HepG2 (cell line): Measurements from ENCODE around the gene TUBG2. TPM values are rescaled to one million over a fixed set of nuclear protein-coding genes. Genes with fewer than 3 reads are reported as not detected.

Experiments
- ATAC-seq: fragments of 200-7000 bp; cut with Tn5 transposase; 3 replicates; pipeline ENCODE4 v1.9.1; 2020; ENCODE audit warnings: mild to moderate bottlenecking, moderate library complexity
- BruUV-seq: library from RNA; stranded (reverse); fragments of 400-500 nt; replicated peaks from 2 replicates; lab custom pipeline; 2021; lab: Mats Ljungman, UMichigan
- CTCF ChIA-PET: fragments of 300-600 bp; formaldehyde crosslinking; extraction: SDS; loops from one replicate; lab custom pipeline; 2021; ENCODE audit warnings: low total read pairs, inconsistent platforms, low intra/inter-chr PET ratio; lab: Yijun Ruan, JAX
- POLR2A ChIA-PET: fragments of 350-600 bp; sonication (Branson Sonifier 250); formaldehyde crosslinking; loops from one replicate; lab custom pipeline; 2020; ENCODE audit warnings: antibody characterized with exemption, inconsistent platforms; lab: Yijun Ruan, JAX
- DNase-seq: peaks from one replicate; pipeline ENCODE4 v3.0.0-alpha.2; 2015; ENCODE audit warnings: low spot score
- FAIRE-seq: peaks from 3 replicates; lab custom pipeline; 2011; peaks lifted over from hg19 to GRCh38; lab: Jason Lieb, UNC
- H2AFZ ChIP-seq: one replicate; pipeline ENCODE4 v1.6.1; 2011; ENCODE audit warnings: low read length, inconsistent platforms
- H3K27ac ChIP-seq: fragments of 300-600 bp; 3 replicates; pipeline ENCODE4 v1.8.0; 2011; ENCODE audit warnings: mixed run types, mild to moderate bottlenecking, mixed read lengths, low read length, inconsistent platforms; ENCODE audit not compliant: insufficient read depth; ENCODE audit errors: extremely low read length
- H3K27me3 ChIP-seq, 2 experiments: fragments of 200-600 bp in 1 of 2; 2 replicates in 1 of 2; 3 replicates in 1 of 2; pipeline versions ENCODE4 v1.6.0 to v1.8.0; 2011; ENCODE audit warnings: low read length in 2 of 2, mild to moderate bottlenecking in 2 of 2, moderate library complexity in 2 of 2, inconsistent platforms in 1 of 2; ENCODE audit not compliant: insufficient read depth in 2 of 2, control insufficient read depth in 1 of 2
- H3K36me3 ChIP-seq, 2 experiments: fragments of 200-600 bp in 1 of 2; replicated peaks in 1 of 2; 2 replicates in 1 of 2; 3 replicates in 1 of 2; pipeline versions ENCODE4 v1.5.1 to v1.8.0; 2011; ENCODE audit warnings: low read length in 2 of 2, inconsistent platforms in 1 of 2; ENCODE audit not compliant: insufficient read depth in 2 of 2, control insufficient read depth in 1 of 2
- H3K4me1 ChIP-seq: 2 replicates; pipeline ENCODE4 v1.5.1; 2012; ENCODE audit warnings: low read length, inconsistent platforms; ENCODE audit not compliant: insufficient read depth
- H3K4me2 ChIP-seq: 2 replicates; pipeline ENCODE4 v1.6.0; 2011; ENCODE audit warnings: low read depth, low read length, inconsistent platforms
- H3K4me3 ChIP-seq, 3 experiments: fragments of 200-600 bp in 1 of 3; sonication (generic), shearing (Covaris generic) in 1 of 3; replicated peaks in 1 of 3; 2 replicates each; pipeline ENCODE4 v1.5.1; 2011 to 2016; ENCODE audit warnings: low read length in 3 of 3, inconsistent platforms in 2 of 3, low read depth in 2 of 3, mild to moderate bottlenecking in 2 of 3, control low read depth in 1 of 3, mixed read lengths in 1 of 3; ENCODE audit not compliant: insufficient read depth in 1 of 3
- H3K79me2 ChIP-seq: one replicate; pipeline ENCODE4 v1.6.1; 2011; ENCODE audit warnings: low read length, inconsistent platforms; ENCODE audit not compliant: insufficient read depth
- H3K9ac ChIP-seq: 2 replicates; pipeline ENCODE4 v1.6.0; 2011; ENCODE audit warnings: mild to moderate bottlenecking, low read depth, low read length, inconsistent platforms; ENCODE audit not compliant: insufficient read depth
- H3K9me3 ChIP-seq: 2 replicates; pipeline ENCODE4 v1.5.1; 2012; ENCODE audit warnings: mild to moderate bottlenecking, low read length
- H4K20me1 ChIP-seq: 2 replicates; pipeline ENCODE4 v1.6.0; 2011; ENCODE audit warnings: inconsistent platforms, mild to moderate bottlenecking, low read length, moderate library complexity; ENCODE audit not compliant: insufficient read depth
- JARID2 ChIP-seq: sonication (generic); formaldehyde crosslinking; IDR thresholded peaks from 2 replicates; pipeline ENCODE4 v1.8.1; 2023; ENCODE audit warnings: missing genetic modification reagents, inconsistent platforms; ENCODE audit not compliant: insufficient replicate concordance
- MXD1 ChIP-seq: sonication (generic); formaldehyde crosslinking; IDR thresholded peaks from 2 replicates; pipeline ENCODE4 v1.4.0; 2020; ENCODE audit warnings: mild to moderate bottlenecking, missing genetic modification reagents
- PAX8 ChIP-seq: sonication (generic); formaldehyde crosslinking; IDR thresholded peaks from 2 replicates; pipeline ENCODE4 v1.8.0; 2022; ENCODE audit warnings: mild to moderate bottlenecking, missing genetic modification reagents, borderline replicate concordance
- XRCC5 ChIP-seq: fragments of 200-400 bp; formaldehyde crosslinking; optimal IDR thresholded peaks from 2 replicates; pipeline ENCODE3; 2017; ENCODE audit warnings: mild to moderate bottlenecking, low read length
- ZBTB38 ChIP-seq: sonication (generic); formaldehyde crosslinking; IDR thresholded peaks from 2 replicates; pipeline ENCODE4 v1.5.1; 2020; ENCODE audit warnings: mild to moderate bottlenecking, missing genetic modification reagents
- ZNF770 ChIP-seq: sonication (generic); formaldehyde crosslinking; IDR thresholded peaks from 2 replicates; pipeline ENCODE4 v1.5.0; 2020; ENCODE audit warnings: mild to moderate bottlenecking, missing genetic modification reagents
- ZNF841 ChIP-seq: sonication (generic); formaldehyde crosslinking; IDR thresholded peaks from 2 replicates; pipeline ENCODE4 v1.8.1; 2023; ENCODE audit warnings: missing genetic modification reagents, borderline replicate concordance
- WGBS: methylation state at CpG from one replicate; pipeline ENCODE4 v1.1.6; 2017; ENCODE audit warnings: low lambda C conversion rate; 5-methylcytosine and 5-hydroxymethylcytosine counted together
- in situ Hi-C: cut with HindIII; loops from 2 replicates; pipeline ENCODE4 v1.10.0; 2017; ENCODE audit warnings: low pct_unique_long_range_greater_than_20kb; ENCODE audit not compliant: extremely low pct_ligation_motif_present
- intact Hi-C: fragments of 100-400 bp; cut with micrococcal nuclease; formaldehyde crosslinking; loops from one replicate; pipeline ENCODE4 v1.10.0; 2022; ENCODE audit not compliant: unreplicated experiment
- polyA plus RNA-seq, 8 experiments: library from polyadenylated mRNA; depleted of rRNA in 3 of 8; stranded (reverse) in 7 of 8; unstranded in 1 of 8; fragments of >200 nt; fragmentation: Illumina TruSeq in 4 of 8; extraction: Trizol in 4 of 8; gene quantifications; 2 replicates each; pipeline versions ENCODE4 v1.2.1 to v1.2.3, GENCODE V29; 2011 to 2016; ENCODE audit warnings: low read depth in 4 of 8, missing spikeins in 1 of 8, mixed read lengths in 1 of 8; ENCODE audit not compliant: insufficient read depth in 1 of 8
- total RNA-seq, 5 experiments: library from RNA; depleted of rRNA; stranded (reverse); fragments of >200 nt; fragmentation: Illumina TruSeq; extraction: Trizol; gene quantifications; 2 replicates each; pipeline ENCODE4 v1.2.3, GENCODE V29; 2016; ENCODE audit warnings: low read depth in 1 of 5

TUBG2 gene
- total and polyA plus RNA-seq, 2 of the 13 experiments (the other 11 are each of a cell fraction or from before 2014, with no cell fraction given) = 16.0 to 42.3 TPM

GRCh38 chr17:42686520-42687128 is 27.5 kb downstream of the TUBG2 start:
- Histone ChIP-seq H3K9me3 (no peaks in the 10 kb centered on the region), H2AFZ (no peak overlapping the region), H3K79me2 (no peaks in the 10 kb centered on the region), H3K27ac (no peak overlapping the region), H4K20me1 (no peaks in the 10 kb centered on the region), H3K4me2 (no peak overlapping the region), H3K4me1 (peaks cover 17% of the 10 kb centered on the region), H3K4me3 (no peak overlapping the region), H3K36me3 (peaks cover 0 to 1% of the 10 kb centered on the region in 2 experiments; a peak in 2 of 5 replicates), H3K27me3 (no peaks in the 10 kb centered on the region), H3K9ac (no peak overlapping the region)
- no peak for DNase-seq
- in situ Hi-C loops = no loop called here
- ChIA-PET POLR2A (no interaction called here), CTCF (no interaction called here)
- BruUV-seq = no TSS peak
- FAIRE-seq = no peak
- 0 out of 2 replicates have a peak, but pooled peaks have one; percentile 32 for TF ChIP-seq ZBTB38
- no peak for TF ChIP-seq XRCC5
- intact Hi-C loops = no loop called here
- 97% methylated on average over 32 of the region's 32 CpGs for WGBS
- no peak for ATAC-seq

GRCh38 chr17:42687707-42688320 is 28.7 kb downstream of the TUBG2 start:
- H3K36me3 ChIP-seq = peaks cover 0 to 1% of the 10 kb centered on the region in 2 experiments; a peak in 2 of 5 replicates
- H3K9me3 ChIP-seq = no peaks in the 10 kb centered on the region
- TF ChIP-seq ZNF841 = no peak
- TF ChIP-seq MXD1 (CRISPR knock-in tag) = no peak
- TF ChIP-seq ZNF770 (CRISPR knock-in tag) = no peak
- TF ChIP-seq PAX8 (CRISPR knock-in tag) = no peak
- no peak for TF ChIP-seq JARID2 (CRISPR knock-in tag)
- H3K4me3 ChIP-seq = no peak overlapping the region
- no peak overlapping the region for H3K4me2 ChIP-seq
- FAIRE-seq = no peak
- ChIA-PET CTCF (no interaction called here), POLR2A (no interaction called here)
- DNase-seq = no peak
- no peak for ATAC-seq
- no peaks in the 10 kb centered on the region for H3K27me3 ChIP-seq
- intact Hi-C loops (no loop called here), in situ Hi-C loops (no loop called here)
- no peaks in the 10 kb centered on the region for H4K20me1 ChIP-seq
- H2AFZ ChIP-seq = no peak overlapping the region
- no peaks in the 10 kb centered on the region for H3K79me2 ChIP-seq
- no peak overlapping the region for H3K27ac ChIP-seq
- H3K9ac ChIP-seq = no peak overlapping the region
- no TSS peak for BruUV-seq
- 95% methylated on average over 27 of the region's 27 CpGs for WGBS
- peaks cover 8% of the 10 kb centered on the region for H3K4me1 ChIP-seq
